AG10803 (cell line): ENCODE data around the gene IKZF1.
A peak's percentile ranks its signal among the peaks of the same experiment; 100 is the strongest.

ENCODE experiments used
- DNase-seq: peaks from one replicate; pipeline ENCODE4 v3.0.0; 2010; ENCODE audit warnings: low read depth
- H3K4me3 ChIP-seq: 2 replicates; pipeline ENCODE4 v1.5.1; 2011; ENCODE audit warnings: mild to moderate bottlenecking, low read length, control low read depth
- CTCF ChIP-seq: conservative IDR thresholded peaks from 2 replicates; pipeline ENCODE4 v1.5.1; 2011; ENCODE audit warnings: mild to moderate bottlenecking, low read length, control low read depth, inconsistent platforms

IKZF1 gene

GRCh38 chr7:50369143-50370026 is 64.9 kb downstream of the IKZF1 start:
- TF ChIP-seq CTCF = peak; percentile 25
- DNase-seq = no peak

GRCh38 chr7:50370884-50371283 is 66.4 kb downstream of the IKZF1 start:
- no peak for DNase-seq
- H3K4me3 ChIP-seq = no peak overlapping the region
- no peak for TF ChIP-seq CTCF

More at GRCh38 chr7:50369143-50370026, 64.9 kb downstream of the IKZF1 start:
- no peak overlapping the region for H3K4me3 ChIP-seq

GRCh38 chr7:50371551-50372021 is 67.1 kb downstream of the IKZF1 start:
- no peak for TF ChIP-seq CTCF
- H3K4me3 ChIP-seq = no peak overlapping the region
- no peak for DNase-seq

- TF ChIP-seq CTCF = no peak
- H3K4me3 ChIP-seq = no peak overlapping the region
- DNase-seq = no peak
Observed at GRCh38 chr7:50372923-50373322, 68.4 kb downstream of the IKZF1 start.

- no peak for TF ChIP-seq CTCF
- DNase-seq = no peak
- H3K4me3 ChIP-seq = no peak overlapping the region
Observed at GRCh38 chr7:50376056-50376820, 71.7 kb downstream of the IKZF1 start.

GRCh38 chr7:50377356-50377755 is 72.8 kb downstream of the IKZF1 start:
- no peak overlapping the region for H3K4me3 ChIP-seq
- no peak for TF ChIP-seq CTCF

More at GRCh38 chr7:50377356-50377755, 72.8 kb downstream of the IKZF1 start:
- no peak for DNase-seq
